Measurements from ENCODE around the gene FSTL5. TPM values are rescaled to one million over a fixed set of nuclear protein-coding genes. Genes with fewer than 3 reads are reported as not detected.

Gene FSTL5
- total and polyA plus RNA-seq, 4 experiments from 2014 or later, result not detected

DNA sequence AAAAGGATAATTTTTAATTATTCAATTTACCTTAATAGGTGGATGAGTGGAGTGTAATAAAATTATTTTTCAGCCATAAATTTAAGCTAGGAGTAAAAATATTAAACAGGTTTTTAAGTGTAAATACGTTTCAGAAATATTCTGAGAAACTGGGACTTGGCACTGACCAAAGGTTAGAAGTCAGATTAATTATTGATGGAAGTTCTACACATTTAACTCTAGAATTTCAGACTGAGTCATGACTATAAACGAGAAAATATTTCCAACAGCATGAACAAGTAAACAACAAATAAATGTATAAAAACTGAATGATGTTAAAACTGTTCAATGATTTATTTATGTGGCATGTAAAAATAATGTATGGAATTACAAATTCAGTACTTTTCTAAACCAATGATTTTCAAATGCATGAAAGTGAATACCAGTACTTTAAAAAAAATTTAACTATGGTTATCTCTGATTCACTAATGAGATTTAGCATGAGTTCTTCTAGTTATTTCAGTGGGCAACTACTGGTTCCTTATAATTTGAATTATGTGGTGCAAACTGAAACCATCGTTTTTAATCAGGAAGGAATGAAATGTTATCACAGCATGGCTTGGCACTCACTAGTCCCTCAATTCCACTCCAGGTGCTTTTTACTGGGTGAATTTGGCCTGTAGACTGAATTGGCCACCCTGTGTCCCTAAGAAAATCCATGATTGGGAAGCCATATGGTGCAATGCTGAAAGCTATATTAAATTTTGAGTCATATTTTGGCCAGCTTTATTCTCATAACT lies 244.2 kb downstream of the FSTL5 start:
- Histone ChIP-seq H3K4me1 (ENCODE audit: insufficient read depth, low read length) (no peaks in the 10 kb centered on the region), H3K27me3 (ENCODE audit: insufficient read depth, low read length) (no peaks in the 10 kb centered on the region), H3K36me3 (ENCODE audit: insufficient read depth, low read length) (no peaks in the 10 kb centered on the region), H3K4me3 (ENCODE audit: low read length in 2 of 2) (no peak overlapping the region), H3K9me3 (ENCODE audit: control insufficient read depth in 1 of 2, low read length in 2 of 2) (no peaks in the 10 kb centered on the region), H3K27ac (ENCODE audit: low read depth, low read length) (no peak overlapping the region)
- Mint-ChIP-seq H3K9me3 (peaks cover 0 to 6% (median 3%) of the 10 kb centered on the region in 8 donors), H3K36me3 (no peaks in the 10 kb centered on the region), H3K27me3 (no peaks in the 10 kb centered on the region), H3K27ac (no peak overlapping the region), H3K4me1 (no peaks in the 10 kb centered on the region), H3K4me3 (no peak overlapping the region)
- no peak for DNase-seq
- POLR2A ChIA-PET (ENCODE audit: partially characterized antibody), result no interaction called here
- CTCF ChIA-PET (ENCODE audit: partially characterized antibody), result no interaction called here
- intact Hi-C loops (cut with micrococcal nuclease), result no loop called here

GRCh38 chr4:161916035-161916434 lies 247.8 kb downstream of the FSTL5 start:
- Histone ChIP-seq H3K36me3 (ENCODE audit: insufficient read depth, low read length) (no peaks in the 10 kb centered on the region), H3K4me1 (ENCODE audit: insufficient read depth, low read length) (no peaks in the 10 kb centered on the region), H3K27me3 (ENCODE audit: insufficient read depth, low read length) (no peaks in the 10 kb centered on the region), H3K4me3 (ENCODE audit: low read length in 2 of 2) (no peak overlapping the region), H3K27ac (ENCODE audit: low read depth, low read length) (no peak overlapping the region), H3K9me3 (ENCODE audit: control insufficient read depth in 1 of 2, low read length in 2 of 2) (no peaks in the 10 kb centered on the region)
- intact Hi-C loops (cut with micrococcal nuclease), result no loop called here
- POLR2A ChIA-PET (ENCODE audit: partially characterized antibody), result no interaction called here
- peaks cover 0 to 9% (median 4%) of the 10 kb centered on the region in 8 donors for H3K9me3 Mint-ChIP-seq
- H3K4me3 Mint-ChIP-seq, result no peak overlapping the region
- CTCF ChIA-PET (ENCODE audit: partially characterized antibody), result no interaction called here
- DNase-seq, result no peak
- no peaks in the 10 kb centered on the region for H3K27me3 Mint-ChIP-seq
- H3K27ac Mint-ChIP-seq, result no peak overlapping the region
- no peaks in the 10 kb centered on the region for H3K36me3 Mint-ChIP-seq
- H3K4me1 Mint-ChIP-seq, result no peaks in the 10 kb centered on the region

DNA sequence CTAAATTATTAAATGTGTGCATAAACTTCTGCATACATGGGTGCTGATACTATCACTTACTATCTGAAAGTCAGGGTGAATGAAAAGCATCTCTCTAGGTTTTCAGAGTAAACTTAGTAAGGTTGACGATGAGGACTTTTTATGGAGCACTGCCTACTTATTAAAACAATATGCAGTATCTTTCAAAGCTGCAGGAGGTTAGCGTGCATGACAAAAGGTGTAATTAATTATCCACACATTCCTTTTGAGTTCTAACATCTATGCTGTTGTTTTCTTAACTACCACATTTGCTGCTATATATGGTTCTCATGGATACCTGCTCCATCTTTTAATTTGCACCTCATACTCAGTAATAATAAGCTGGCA lies 256.2 kb downstream of the FSTL5 start:
- no peak overlapping the region for H3K4me3 Mint-ChIP-seq

DNA sequence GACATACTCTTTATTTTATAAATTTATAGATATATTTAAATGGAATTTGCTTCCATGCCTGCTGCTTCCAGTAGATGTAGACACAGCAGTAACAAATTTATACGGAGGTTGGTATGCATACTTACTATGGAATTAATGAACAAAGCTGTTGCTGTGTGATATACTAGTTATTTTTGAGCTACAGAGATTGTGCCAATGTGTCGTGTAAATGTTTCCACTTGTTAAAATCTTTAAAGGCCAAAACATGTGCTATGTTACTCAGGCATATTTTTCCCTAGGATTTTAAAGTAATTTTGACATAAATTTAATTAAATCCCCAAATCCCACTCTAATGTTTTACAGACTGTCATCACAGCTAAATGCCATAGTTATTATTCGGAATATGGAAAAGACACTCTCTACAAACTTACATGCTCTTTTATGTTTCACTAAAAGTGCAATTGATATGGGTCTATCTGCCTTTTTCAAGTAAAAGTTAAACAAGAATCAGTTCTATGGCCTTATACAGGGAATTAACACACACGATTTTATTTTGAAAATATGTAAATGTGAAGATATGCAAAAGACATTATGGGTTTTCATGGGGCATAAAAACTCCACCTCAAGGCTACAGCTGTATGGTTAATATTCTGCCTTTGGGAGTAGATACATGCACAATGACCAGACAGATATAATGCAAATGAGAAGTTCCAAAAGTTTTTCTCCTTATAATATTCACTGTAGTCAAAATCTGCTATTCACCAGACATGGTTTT lies 256.8 kb downstream of the FSTL5 start:
- POLR2A ChIA-PET (ENCODE audit: partially characterized antibody), result no interaction called here
- intact Hi-C loops (cut with micrococcal nuclease), result no loop called here
- H3K4me3 ChIP-seq (ENCODE audit: low read length in 2 of 2), result no peak overlapping the region
- Mint-ChIP-seq H3K9me3 (peaks cover 0 to 4% (median 0%) of the 10 kb centered on the region in 8 donors), H3K27me3 (no peaks in the 10 kb centered on the region), H3K27ac (no peak overlapping the region), H3K4me1 (no peaks in the 10 kb centered on the region), H3K36me3 (no peaks in the 10 kb centered on the region), H3K4me3 (no peak overlapping the region)
- no peaks in the 10 kb centered on the region for H3K27me3 ChIP-seq (ENCODE audit: insufficient read depth, low read length)
- CTCF ChIA-PET (ENCODE audit: partially characterized antibody), result no interaction called here
- no peak overlapping the region for H3K27ac ChIP-seq (ENCODE audit: low read depth, low read length)
- no peak for DNase-seq
- H3K36me3 ChIP-seq (ENCODE audit: insufficient read depth, low read length), result no peaks in the 10 kb centered on the region
- H3K9me3 ChIP-seq (ENCODE audit: control insufficient read depth in 1 of 2, low read length in 2 of 2), result no peaks in the 10 kb centered on the region
- no peaks in the 10 kb centered on the region for H3K4me1 ChIP-seq (ENCODE audit: insufficient read depth, low read length)

More for the DNA sequence above, 256.2 kb downstream of the FSTL5 start:
- Histone ChIP-seq H3K4me1 (ENCODE audit: insufficient read depth, low read length) (no peaks in the 10 kb centered on the region), H3K9me3 (ENCODE audit: control insufficient read depth in 1 of 2, low read length in 2 of 2) (no peaks in the 10 kb centered on the region), H3K36me3 (ENCODE audit: insufficient read depth, low read length) (no peaks in the 10 kb centered on the region), H3K27ac (ENCODE audit: low read depth, low read length) (no peak overlapping the region), H3K4me3 (ENCODE audit: low read length in 2 of 2) (no peak overlapping the region), H3K27me3 (ENCODE audit: insufficient read depth, low read length) (no peaks in the 10 kb centered on the region)
- no peak overlapping the region for H3K27ac Mint-ChIP-seq
- POLR2A ChIA-PET (ENCODE audit: partially characterized antibody), result no interaction called here
- intact Hi-C loops (cut with micrococcal nuclease), result no loop called here
- DNase-seq, result no peak
- no peaks in the 10 kb centered on the region for H3K27me3 Mint-ChIP-seq
- H3K36me3 Mint-ChIP-seq, result no peaks in the 10 kb centered on the region
- H3K4me1 Mint-ChIP-seq, result no peaks in the 10 kb centered on the region
- peaks cover 0 to 4% (median 2%) of the 10 kb centered on the region in 8 donors for H3K9me3 Mint-ChIP-seq
- CTCF ChIA-PET (ENCODE audit: partially characterized antibody), result no interaction called here

DNA sequence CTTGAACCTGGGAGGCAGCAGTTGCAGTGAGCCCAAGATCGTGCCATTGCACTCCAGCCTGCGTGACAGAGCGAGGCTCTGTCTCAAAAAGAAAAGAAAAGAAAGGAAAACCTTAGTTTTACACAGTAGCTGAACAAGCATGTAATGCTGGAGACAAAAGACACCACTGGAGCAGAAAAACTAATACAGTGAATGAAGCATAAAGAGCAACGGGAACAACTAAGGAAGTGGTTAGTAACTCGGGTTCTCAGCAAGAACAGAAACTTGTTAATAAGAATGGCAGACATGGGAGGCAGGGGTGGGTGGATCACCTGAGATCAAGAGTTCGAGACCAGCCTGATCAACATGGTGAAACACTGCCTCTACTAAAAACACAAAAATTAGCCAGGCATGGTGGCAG lies 263.7 kb downstream of the FSTL5 start:
- H3K27me3 Mint-ChIP-seq, result no peaks in the 10 kb centered on the region
- CTCF ChIA-PET (ENCODE audit: partially characterized antibody), result no interaction called here
- H3K4me1 Mint-ChIP-seq, result no peaks in the 10 kb centered on the region
- Histone ChIP-seq H3K27me3 (ENCODE audit: insufficient read depth, low read length) (no peaks in the 10 kb centered on the region), H3K4me3 (ENCODE audit: low read length in 2 of 2) (no peak overlapping the region), H3K9me3 (ENCODE audit: control insufficient read depth in 1 of 2, low read length in 2 of 2) (no peaks in the 10 kb centered on the region), H3K36me3 (ENCODE audit: insufficient read depth, low read length) (no peaks in the 10 kb centered on the region), H3K4me1 (ENCODE audit: insufficient read depth, low read length) (no peaks in the 10 kb centered on the region), H3K27ac (ENCODE audit: low read depth, low read length) (no peak overlapping the region)
- no peak overlapping the region for H3K4me3 Mint-ChIP-seq
- no peak for DNase-seq
- no peak overlapping the region for H3K27ac Mint-ChIP-seq
- H3K9me3 Mint-ChIP-seq, result peaks cover 0 to 12% (median 4%) of the 10 kb centered on the region in 8 donors
- POLR2A ChIA-PET (ENCODE audit: partially characterized antibody), result no interaction called here
- intact Hi-C loops (cut with micrococcal nuclease), result no loop called here
- no peaks in the 10 kb centered on the region for H3K36me3 Mint-ChIP-seq

- Histone ChIP-seq H3K27me3 (ENCODE audit: insufficient read depth, low read length) (no peaks in the 10 kb centered on the region), H3K9me3 (ENCODE audit: control insufficient read depth in 1 of 2, low read length in 2 of 2) (no peaks in the 10 kb centered on the region), H3K27ac (ENCODE audit: low read depth, low read length) (no peak overlapping the region), H3K4me1 (ENCODE audit: insufficient read depth, low read length) (no peaks in the 10 kb centered on the region), H3K4me3 (ENCODE audit: low read length in 2 of 2) (no peak overlapping the region), H3K36me3 (ENCODE audit: insufficient read depth, low read length) (no peaks in the 10 kb centered on the region)
- no peak overlapping the region for H3K4me3 Mint-ChIP-seq
- POLR2A ChIA-PET (ENCODE audit: partially characterized antibody), result no interaction called here
- H3K27ac Mint-ChIP-seq, result no peak overlapping the region
- no peaks in the 10 kb centered on the region for H3K36me3 Mint-ChIP-seq
- H3K4me1 Mint-ChIP-seq, result no peaks in the 10 kb centered on the region
- DNase-seq, result no peak
- CTCF ChIA-PET (ENCODE audit: partially characterized antibody), result no interaction called here
- no peaks in the 10 kb centered on the region for H3K27me3 Mint-ChIP-seq
- intact Hi-C loops (cut with micrococcal nuclease), result no loop called here
- peaks cover 0 to 9% (median 3%) of the 10 kb centered on the region in 8 donors for H3K9me3 Mint-ChIP-seq
These were observed 269.2 kb downstream of the FSTL5 start for GRCh38 chr4:161894493-161895167.

- CTCF ChIA-PET (ENCODE audit: partially characterized antibody), result no interaction called here
- Mint-ChIP-seq H3K4me3 (no peak overlapping the region), H3K9me3 (peaks cover 0 to 6% (median 1%) of the 10 kb centered on the region in 8 donors), H3K36me3 (no peaks in the 10 kb centered on the region), H3K4me1 (no peaks in the 10 kb centered on the region), H3K27ac (no peak overlapping the region), H3K27me3 (no peaks in the 10 kb centered on the region)
- Histone ChIP-seq H3K4me1 (ENCODE audit: insufficient read depth, low read length) (no peaks in the 10 kb centered on the region), H3K4me3 (ENCODE audit: low read length in 2 of 2) (no peak overlapping the region), H3K27ac (ENCODE audit: low read depth, low read length) (no peak overlapping the region), H3K36me3 (ENCODE audit: insufficient read depth, low read length) (no peaks in the 10 kb centered on the region), H3K9me3 (ENCODE audit: control insufficient read depth in 1 of 2, low read length in 2 of 2) (no peaks in the 10 kb centered on the region), H3K27me3 (ENCODE audit: insufficient read depth, low read length) (no peaks in the 10 kb centered on the region)
- POLR2A ChIA-PET (ENCODE audit: partially characterized antibody), result no interaction called here
- intact Hi-C loops (cut with micrococcal nuclease), result no loop called here
- DNase-seq, result no peak
These were observed 269.8 kb downstream of the FSTL5 start for GRCh38 chr4:161894014-161894413.

All from CD4-positive, alpha-beta memory T cell (primary cell).